ENCODE data around the gene PPP1R10. TPM values are rescaled to one million over a fixed set of nuclear protein-coding genes. Genes with fewer than 3 reads are reported as not detected.

The PPP1R10 gene
- total RNA-seq, 1 donor from 2014 or later: 38.6 TPM

DNA sequence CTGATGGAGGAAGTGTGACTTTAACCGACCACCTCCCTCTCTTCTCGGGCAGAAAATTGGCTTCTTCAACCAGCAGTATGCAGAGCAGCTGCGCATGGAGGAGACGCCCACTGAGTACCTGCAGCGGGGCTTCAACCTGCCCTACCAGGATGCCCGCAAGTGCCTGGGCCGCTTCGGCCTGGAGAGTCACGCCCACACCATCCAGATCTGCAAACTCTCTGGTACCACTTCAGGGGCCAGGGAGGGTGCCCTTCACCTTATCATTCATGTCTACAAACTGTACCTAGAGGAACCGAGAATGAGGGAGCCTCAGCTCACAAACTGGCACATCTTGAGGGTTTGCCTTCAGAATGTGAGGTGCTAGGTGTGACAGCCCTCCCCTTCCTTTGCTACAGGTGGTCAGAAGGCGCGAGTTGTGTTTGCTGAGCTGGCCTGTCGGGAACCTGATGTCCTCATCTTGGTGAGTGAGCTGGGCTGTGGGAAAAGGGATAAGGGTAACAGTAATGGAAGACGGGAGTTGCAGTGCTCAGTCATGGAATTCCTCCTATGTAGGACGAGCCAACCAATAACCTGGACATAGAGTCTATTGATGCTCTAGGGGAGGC is 27.2 kb downstream of the PPP1R10 start:
- no peak overlapping the region for H3K27ac Mint-ChIP-seq
- no peak for DNase-seq (ENCODE audit: low spot score)
- H3K36me3 Mint-ChIP-seq: peaks cover 40% of the 10 kb centered on the region
- peaks cover 7% of the 10 kb centered on the region for H3K36me3 ChIP-seq
- peaks cover 16% of the 10 kb centered on the region for H4K20me1 ChIP-seq (ENCODE audit: low read depth)
- H3K27me3 ChIP-seq: no peaks in the 10 kb centered on the region
- H3K9ac ChIP-seq: no peak overlapping the region
- no peaks in the 10 kb centered on the region for H3K4me1 Mint-ChIP-seq
- no peak overlapping the region for H2AFZ ChIP-seq (replicated peaks)
- no peaks in the 10 kb centered on the region for H3K9me3 Mint-ChIP-seq
- H3K9me3 ChIP-seq (ENCODE audit: low read depth): no peaks in the 10 kb centered on the region
- H3K79me2 ChIP-seq (ENCODE audit: low read depth): peaks cover 9% of the 10 kb centered on the region
- no peaks in the 10 kb centered on the region for H3K4me1 ChIP-seq
- no peak overlapping the region for H3K4me3 Mint-ChIP-seq
- H3K4me3 ChIP-seq: no peak overlapping the region
- H3F3A ChIP-seq (ENCODE audit: low read depth): peaks cover 7% of the 10 kb centered on the region
- peaks cover 6% of the 10 kb centered on the region for H3K27me3 Mint-ChIP-seq (ENCODE audit: insufficient read depth, low read depth)
- TF ChIP-seq EZH2phosphoT487 (IDR thresholded peaks at IDR 0.05) (no peak), EZH2 (IDR thresholded peaks at IDR 0.05) (no peak)
- TF ChIP-seq, protein P1, sequence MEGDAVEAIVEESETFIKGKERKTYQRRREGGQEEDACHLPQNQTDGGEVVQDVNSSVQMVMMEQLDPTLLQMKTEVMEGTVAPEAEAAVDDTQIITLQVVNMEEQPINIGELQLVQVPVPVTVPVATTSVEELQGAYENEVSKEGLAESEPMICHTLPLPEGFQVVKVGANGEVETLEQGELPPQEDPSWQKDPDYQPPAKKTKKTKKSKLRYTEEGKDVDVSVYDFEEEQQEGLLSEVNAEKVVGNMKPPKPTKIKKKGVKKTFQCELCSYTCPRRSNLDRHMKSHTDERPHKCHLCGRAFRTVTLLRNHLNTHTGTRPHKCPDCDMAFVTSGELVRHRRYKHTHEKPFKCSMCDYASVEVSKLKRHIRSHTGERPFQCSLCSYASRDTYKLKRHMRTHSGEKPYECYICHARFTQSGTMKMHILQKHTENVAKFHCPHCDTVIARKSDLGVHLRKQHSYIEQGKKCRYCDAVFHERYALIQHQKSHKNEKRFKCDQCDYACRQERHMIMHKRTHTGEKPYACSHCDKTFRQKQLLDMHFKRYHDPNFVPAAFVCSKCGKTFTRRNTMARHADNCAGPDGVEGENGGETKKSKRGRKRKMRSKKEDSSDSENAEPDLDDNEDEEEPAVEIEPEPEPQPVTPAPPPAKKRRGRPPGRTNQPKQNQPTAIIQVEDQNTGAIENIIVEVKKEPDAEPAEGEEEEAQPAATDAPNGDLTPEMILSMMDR (IDR thresholded peaks at IDR 0.05): no peak
- H3K4me2 ChIP-seq: no peak overlapping the region
- no peak overlapping the region for H3K27ac ChIP-seq

DNA sequence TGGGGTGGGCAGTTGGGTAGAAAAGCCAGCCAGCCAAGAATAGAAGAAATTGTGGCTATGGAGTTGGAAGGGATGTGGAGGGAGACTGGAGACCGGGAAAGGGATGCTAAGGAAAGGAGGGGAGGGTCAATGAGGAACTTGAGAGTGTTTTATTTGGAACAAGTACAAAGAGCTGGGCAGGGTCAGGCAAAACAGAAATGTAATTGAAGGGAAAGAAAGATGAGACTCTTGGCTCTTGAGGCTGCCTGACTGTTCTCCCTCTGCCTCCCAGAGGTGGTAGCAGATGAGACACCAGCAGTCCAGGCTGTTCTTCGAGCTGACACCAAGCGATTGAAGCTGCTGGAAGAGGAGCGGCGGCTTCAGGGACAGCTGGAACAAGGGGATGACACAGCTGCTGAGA is 33.1 kb downstream of the PPP1R10 start:
- H3K36me3 ChIP-seq: peaks cover 10% of the 10 kb centered on the region

DNA sequence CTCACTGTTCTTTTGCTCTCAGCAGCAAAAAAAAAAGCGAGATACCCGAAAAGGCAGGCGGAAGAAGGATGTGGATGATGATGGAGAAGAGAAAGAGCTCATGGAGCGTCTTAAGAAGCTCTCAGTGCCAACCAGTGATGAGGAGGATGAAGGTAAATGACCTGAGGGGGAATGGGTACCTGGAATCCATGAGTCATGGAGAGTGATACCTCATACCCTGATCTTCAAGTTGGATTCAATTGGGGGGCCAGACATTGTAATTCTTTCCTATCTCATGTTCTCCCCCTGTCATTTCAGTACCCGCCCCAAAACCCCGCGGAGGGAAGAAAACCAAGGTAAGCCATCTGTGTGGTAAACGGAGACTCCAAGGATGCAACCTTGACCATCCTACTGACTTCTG is 39.0 kb downstream of the PPP1R10 start:
- TF ChIP-seq EZH2phosphoT487 (IDR thresholded peaks at IDR 0.05) (no peak), EZH2 (IDR thresholded peaks at IDR 0.05) (no peak)
- TF ChIP-seq, protein P1 (IDR thresholded peaks at IDR 0.05): no peak
- DNase-seq (ENCODE audit: low spot score): no peak
- Histone ChIP-seq H3K9ac (no peak overlapping the region), H3K36me3 (peaks cover 9% of the 10 kb centered on the region), H3K9me3 (ENCODE audit: low read depth) (no peaks in the 10 kb centered on the region), H3K27me3 (no peaks in the 10 kb centered on the region), H3K27ac (no peak overlapping the region), H3K79me2 (ENCODE audit: low read depth) (peaks cover 47% of the 10 kb centered on the region), H3K4me3 (no peak overlapping the region), H3F3A (ENCODE audit: low read depth) (no peaks in the 10 kb centered on the region), H2AFZ (replicated peaks) (no peak overlapping the region), H4K20me1 (ENCODE audit: low read depth) (peaks cover 42% of the 10 kb centered on the region), H3K4me2 (no peak overlapping the region), H3K4me1 (no peaks in the 10 kb centered on the region)
- Mint-ChIP-seq H3K36me3 (peaks cover 42% of the 10 kb centered on the region), H3K4me3 (no peak overlapping the region), H3K4me1 (peaks cover 4% of the 10 kb centered on the region), H3K9me3 (no peaks in the 10 kb centered on the region), H3K27ac (no peak overlapping the region), H3K27me3 (ENCODE audit: insufficient read depth, low read depth) (peaks cover 10% of the 10 kb centered on the region)

More for the DNA sequence above, 33.1 kb downstream of the PPP1R10 start:
- Mint-ChIP-seq H3K9me3 (no peaks in the 10 kb centered on the region), H3K4me1 (no peaks in the 10 kb centered on the region), H3K27me3 (ENCODE audit: insufficient read depth, low read depth) (no peaks in the 10 kb centered on the region), H3K27ac (no peak overlapping the region), H3K36me3 (peaks cover 48% of the 10 kb centered on the region), H3K4me3 (peak overlapping the region; percentile 52)
- Histone ChIP-seq H3K4me2 (no peak overlapping the region), H3K27me3 (no peaks in the 10 kb centered on the region), H3K79me2 (ENCODE audit: low read depth) (no peaks in the 10 kb centered on the region), H3K27ac (no peak overlapping the region), H3K9ac (no peak overlapping the region), H3K9me3 (ENCODE audit: low read depth) (no peaks in the 10 kb centered on the region), H3K4me3 (no peak overlapping the region), H3F3A (ENCODE audit: low read depth) (no peaks in the 10 kb centered on the region), H4K20me1 (ENCODE audit: low read depth) (peaks cover 4% of the 10 kb centered on the region), H2AFZ (replicated peaks) (no peak overlapping the region), H3K4me1 (no peaks in the 10 kb centered on the region)
- DNase-seq (ENCODE audit: low spot score): no peak
- no peak for TF ChIP-seq EZH2phosphoT487 (IDR thresholded peaks at IDR 0.05)
- TF ChIP-seq, protein P1 (IDR thresholded peaks at IDR 0.05): no peak
- TF ChIP-seq EZH2 (IDR thresholded peaks at IDR 0.05): no peak
